ENCODE data around the gene HACD4.
"Not testable (repeated sequence)": the region's sequence is repeated elsewhere in the genome, so short reads cannot be mapped to it uniquely, and the experiment has no call there.

The HACD4 gene

GRCh38 chr9:21015995-21016394 lies 15.4 kb downstream of the HACD4 start:
- no peak for DNase-seq

- DNase-seq: no peak
These were observed 16.2 kb downstream of the HACD4 start for GRCh38 chr9:21015129-21015815.

- no peak for DNase-seq
These were observed 29.4 kb downstream of the HACD4 start for GRCh38 chr9:21002040-21002439.

- no peak for DNase-seq
These were observed 29.9 kb downstream of the HACD4 start for GRCh38 chr9:21001581-21001980.

GRCh38 chr9:20997503-20998076 lies 33.9 kb downstream of the HACD4 start:
- no peak for DNase-seq

- DNase-seq: no peak
These were observed 34.6 kb downstream of the HACD4 start for GRCh38 chr9:20996809-20997208.

GRCh38 chr9:20995616-20996015 lies 35.8 kb downstream of the HACD4 start:
- DNase-seq: no peak

- no peak for DNase-seq
These were observed 37.0 kb downstream of the HACD4 start for GRCh38 chr9:20994486-20994885.

GRCh38 chr9:20990867-20991266 lies 40.6 kb downstream of the HACD4 start:
- DNase-seq: no peak

- no peak for DNase-seq
These were observed 41.5 kb downstream of the HACD4 start for GRCh38 chr9:20989923-20990341.

- DNase-seq: no peak
These were observed 42.6 kb downstream of the HACD4 start for GRCh38 chr9:20988671-20989315.

- DNase-seq: no peak
These were observed 43.4 kb downstream of the HACD4 start for GRCh38 chr9:20988061-20988460.

GRCh38 chr9:20987521-20987920 lies 43.9 kb downstream of the HACD4 start:
- DNase-seq: no peak

- no peak for DNase-seq
These were observed 45.4 kb downstream of the HACD4 start for GRCh38 chr9:20985851-20986600.

GRCh38 chr9:20984506-20984905 lies 46.9 kb downstream of the HACD4 start:
- no peak for DNase-seq

GRCh38 chr9:20981486-20981885 lies 50.0 kb downstream of the HACD4 start:
- no peak for DNase-seq

GRCh38 chr9:20980832-20981455 lies 50.5 kb downstream of the HACD4 start:
- DNase-seq: peak; percentile 29

- DNase-seq: no peak
These were observed 53.2 kb downstream of the HACD4 start for GRCh38 chr9:20978249-20978648.

- not testable (repeated sequence) for DNase-seq
These were observed 57.1 kb downstream of the HACD4 start for GRCh38 chr9:20974191-20974938.

- not testable (repeated sequence) for DNase-seq
These were observed 58.0 kb downstream of the HACD4 start for GRCh38 chr9:20973246-20973947.

GRCh38 chr9:20972684-20973083 lies 58.8 kb downstream of the HACD4 start:
- DNase-seq: no peak

Data from right hindlimb (tissue), 1 donor.